H1 (cell line): ENCODE results near the gene FANCI. TPM values are rescaled to one million over a fixed set of nuclear protein-coding genes. Genes with fewer than 3 reads are reported as not detected.

Experiments
- BRCA1 ChIP-seq: IDR thresholded peaks from 2 replicates; pipeline ENCODE4 v1.6.1; 2012; ENCODE audit warnings: low read depth, low read length, improper control_type of control experiment
- CHD2 ChIP-seq: IDR thresholded peaks from 2 replicates; pipeline ENCODE4 v1.6.1; 2012; ENCODE audit warnings: low read length, improper control_type of control experiment
- KDM1A ChIP-seq: fragments of 200-600, 300-600 bp; sonication (generic); IDR thresholded peaks from 2 replicates; pipeline ENCODE4 v1.7.1; 2016; ENCODE audit warnings: mild to moderate bottlenecking, low read length, borderline replicate concordance
- KDM4A ChIP-seq: IDR thresholded peaks from one replicate; pipeline ENCODE4 v1.7.1; 2012; ENCODE audit warnings: low read depth, mild to moderate bottlenecking, moderate library complexity, low read length, inconsistent platforms; ENCODE audit not compliant: severe bottlenecking
- MAFK ChIP-seq: IDR thresholded peaks from 2 replicates; pipeline ENCODE4 v1.6.1; 2012; ENCODE audit warnings: low read depth, mild to moderate bottlenecking, improper control_type of control experiment, low read length
- PHF8 ChIP-seq: fragments of 200-600 bp; sonication (generic); conservative IDR thresholded peaks from 2 replicates; pipeline ENCODE4 v1.7.1; 2012; ENCODE audit warnings: low read depth, mild to moderate bottlenecking, inconsistent platforms, low read length, moderate library complexity
- RBBP5 ChIP-seq: IDR thresholded peaks from 2 replicates; pipeline ENCODE4 v1.7.1; 2012; ENCODE audit warnings: low read depth, mild to moderate bottlenecking, inconsistent platforms, low read length, moderate library complexity, borderline replicate concordance
- RNF2 ChIP-seq: fragments of 200-900, 300-1000 bp; sonication (generic); IDR thresholded peaks from 2 replicates; pipeline ENCODE4 v1.7.1; 2016; ENCODE audit warnings: borderline replicate concordance, low read depth, mild to moderate bottlenecking, antibody characterized with exemption, low read length; ENCODE audit not compliant: poor library complexity, severe bottlenecking; ENCODE audit errors: missing control alignments
- SP2 ChIP-seq: IDR thresholded peaks from 2 replicates; pipeline ENCODE4 v1.6.1; 2012; ENCODE audit warnings: mild to moderate bottlenecking, low read length, inconsistent platforms
- SP4 ChIP-seq: IDR thresholded peaks from 2 replicates; pipeline ENCODE4 v1.6.1; 2012; ENCODE audit warnings: low read length, inconsistent platforms
- TAF7 ChIP-seq: optimal IDR thresholded peaks from 2 replicates; pipeline ENCODE3; 2011; ENCODE audit warnings: low read depth, mild to moderate bottlenecking, inconsistent platforms, low read length, moderate library complexity, borderline replicate concordance
- YY1 ChIP-seq: IDR thresholded peaks from 2 replicates; pipeline ENCODE4 v1.6.1; 2011; ENCODE audit warnings: low read depth, mild to moderate bottlenecking, low read length
- polyA plus RNA-seq, 7 experiments: library from polyadenylated mRNA; depleted of rRNA in 3 of 7; stranded (reverse) in 5 of 7; unstranded in 2 of 7; fragments of >200 nt in 5 of 7; fragments of 200-250 nt in 2 of 7; gene quantifications; 1 replicate in 5 of 7; 2 replicates in 1 of 7; 4 replicates in 1 of 7; pipeline versions ENCODE4 v1.2.1 to v1.2.3, GENCODE V29; 2011 to 2013; ENCODE audit warnings: missing spikeins in 2 of 7, mixed read lengths in 2 of 7
- total RNA-seq: library from RNA; stranded (reverse); fragmentation: NEBNext Ultra II Directional; extraction: Animal tissue kit (Norgen Biotek cat#: 25700); gene quantifications from 2 replicates; pipeline ENCODE4 v1.2.1, GENCODE V29; 2021

Gene FANCI
- total and polyA plus RNA-seq, 2 of the 8 experiments (the other 6 are each of a cell fraction or from before 2014, with no cell fraction given) = 37.8 to 115 TPM

DNA sequence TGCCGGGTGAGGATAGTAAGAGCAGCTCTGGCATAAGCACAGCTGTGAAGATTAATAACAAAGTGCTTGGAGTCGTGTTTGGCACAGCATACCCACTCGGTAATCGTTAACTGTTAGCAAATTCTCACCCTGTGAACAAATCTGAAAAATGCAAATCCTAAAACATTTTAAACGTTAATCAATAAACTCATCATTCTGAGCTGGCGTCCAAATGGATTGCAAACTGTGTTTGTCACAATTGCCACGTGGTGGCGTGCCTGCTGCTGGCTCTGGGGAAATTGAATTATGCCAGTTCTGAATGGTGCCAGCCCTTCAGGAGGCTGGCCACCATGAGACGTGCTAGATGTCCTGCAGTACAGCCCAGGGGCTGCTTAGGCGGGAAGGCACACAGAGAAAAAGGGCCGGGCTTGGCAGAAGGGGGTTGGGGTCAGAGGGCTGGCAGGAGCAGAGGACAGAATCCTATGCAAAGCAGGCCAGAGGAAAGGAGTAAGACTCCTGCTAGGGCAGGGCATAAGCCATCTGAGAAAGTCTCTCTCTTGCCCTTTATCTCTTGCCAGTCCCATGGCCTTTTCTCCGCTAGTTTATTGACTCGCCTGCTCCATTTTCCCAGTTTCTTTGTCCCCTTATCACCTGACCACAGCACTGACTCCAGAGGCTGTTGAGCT is 113.0 kb downstream of the FANCI start (continued):
- TF ChIP-seq BRCA1 (no peak), MAFK (no peak), RNF2 (no peak), TAF7 (no peak), KDM1A (no peak), SP4 (no peak), KDM4A (no peak), PHF8 (no peak), SP2 (no peak), YY1 (0 out of 2 replicates have a peak, but pooled peaks have one; percentile 30), CHD2 (no peak), RBBP5 (no peak)
